Effector CD4-positive, alpha-beta T cell (primary cell): ENCODE measurements around the gene DENND6B.

Experiments used
- DNase-seq: peaks from one replicate; pipeline ENCODE4 v3.0.0-alpha.2; 2020

DENND6B gene

DNA sequence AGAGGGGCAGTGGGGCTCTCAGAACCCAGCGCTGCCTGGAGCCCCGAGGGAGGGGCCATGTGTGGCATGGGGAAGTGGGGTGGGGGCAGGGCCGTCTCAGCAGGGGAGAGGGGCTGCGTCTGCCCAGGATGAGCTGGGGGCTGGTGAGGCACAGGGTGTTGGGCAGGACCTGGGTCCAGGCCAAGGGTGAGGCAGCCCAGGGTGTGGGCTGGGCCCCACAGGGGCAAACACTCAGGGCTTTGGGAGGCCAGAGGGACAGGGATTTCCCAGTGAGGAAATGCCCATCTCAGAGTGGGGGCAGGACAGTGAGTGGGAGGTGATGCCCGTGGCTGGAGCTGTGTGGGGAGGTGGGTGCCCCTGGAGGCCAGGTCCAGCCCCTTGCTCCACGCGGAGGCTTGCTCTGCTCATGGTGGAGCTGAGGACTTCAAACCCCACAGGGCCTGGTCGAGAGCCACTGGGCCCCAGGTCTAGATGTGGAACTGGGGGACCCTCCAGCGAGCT lies 24.7 kb downstream of the DENND6B start:
- no peak for DNase-seq

DNA sequence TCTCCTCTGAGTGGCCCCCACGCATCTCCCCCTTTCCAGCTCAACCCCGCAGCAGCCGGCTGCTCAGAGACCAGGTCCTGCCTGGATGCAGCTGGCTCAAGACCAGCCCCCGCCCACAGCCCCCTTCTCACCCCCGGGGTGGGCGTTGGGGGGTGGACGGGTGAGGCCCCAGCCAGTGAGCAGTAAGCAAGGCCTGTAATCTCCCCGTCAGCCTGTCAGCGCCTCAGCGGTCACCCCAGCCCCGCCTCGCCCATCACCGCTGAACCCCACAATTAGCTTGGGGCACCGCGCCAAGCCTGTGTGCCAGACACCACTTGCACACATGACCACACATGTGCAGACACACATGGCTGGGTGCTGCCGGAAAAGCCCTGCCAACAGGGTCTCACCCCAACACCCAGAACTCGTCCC lies 25.2 kb downstream of the DENND6B start:
- DNase-seq = no peak

DNA sequence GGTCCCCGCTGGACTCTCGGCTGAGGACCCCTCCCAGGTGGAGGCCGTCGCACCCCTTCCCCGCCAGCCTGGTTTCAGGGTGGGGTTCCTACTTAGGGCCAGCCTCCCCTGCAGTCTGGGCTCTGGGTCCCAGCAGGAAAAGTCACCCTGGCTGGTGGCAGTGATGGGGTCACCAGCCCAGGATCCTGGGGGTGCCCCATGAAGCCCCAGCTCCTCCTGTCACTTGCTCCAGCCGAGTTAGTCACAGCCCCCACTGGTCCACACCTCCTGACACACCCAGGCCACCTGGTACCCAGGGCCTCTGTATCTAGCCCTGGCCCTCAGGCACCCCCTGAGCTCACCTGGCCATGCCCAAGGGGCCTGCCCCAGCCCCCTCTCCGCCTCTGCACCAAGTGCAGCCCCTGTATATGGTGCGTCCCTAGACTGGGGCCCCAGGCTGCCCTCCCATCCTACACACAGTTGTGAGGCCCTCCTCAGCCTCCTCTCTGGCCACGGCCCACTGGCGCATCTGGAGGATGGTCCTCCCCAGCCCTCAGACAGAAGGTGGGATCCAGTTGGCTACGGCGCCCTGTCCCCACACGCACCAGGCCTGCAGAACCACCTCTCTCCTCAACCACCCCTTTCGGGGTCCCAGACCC lies 26.1 kb downstream of the DENND6B start:
- DNase-seq = no peak

DNA sequence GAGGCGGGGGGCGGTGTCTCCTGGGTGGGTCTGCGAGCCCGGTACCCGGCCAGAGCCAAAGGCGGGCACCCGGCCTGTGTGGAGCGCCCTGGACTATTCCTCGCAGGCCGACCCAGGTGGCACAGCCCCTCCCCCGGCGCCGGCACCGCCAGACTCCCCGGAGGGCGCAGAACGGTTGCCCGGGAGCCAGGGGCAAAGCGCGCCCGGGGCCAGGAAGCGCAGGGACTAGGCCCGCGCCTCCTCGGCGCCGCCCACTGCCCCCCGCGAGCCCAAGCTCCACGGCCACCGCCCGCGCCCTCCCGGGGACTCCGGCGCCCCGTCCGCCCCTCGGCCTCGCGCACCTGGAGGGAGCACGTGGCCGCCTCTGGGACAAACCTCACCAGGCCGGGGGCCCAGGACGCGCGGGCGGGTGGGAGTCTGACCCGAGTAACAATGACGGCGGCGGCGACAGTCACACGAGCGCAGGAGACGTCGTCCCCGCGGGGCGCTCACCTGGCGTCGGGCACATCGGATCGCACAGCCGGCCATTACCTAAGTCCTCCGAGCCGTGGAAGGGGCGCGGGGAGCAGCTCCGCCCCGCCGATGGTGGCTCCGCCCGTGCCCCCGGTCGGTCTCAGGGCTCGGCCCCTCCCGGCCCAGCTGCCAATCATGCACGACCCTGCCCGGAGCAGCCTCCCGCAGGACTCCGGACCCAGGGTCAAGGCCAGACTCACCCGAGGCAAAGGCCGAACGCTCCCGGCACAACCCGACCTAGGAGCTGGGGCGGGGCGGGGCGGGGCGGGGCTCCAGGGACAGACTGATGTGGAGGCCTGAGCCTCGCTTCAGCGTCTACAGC lies 26.8 kb downstream of the DENND6B start:
- DNase-seq = no peak

DNA sequence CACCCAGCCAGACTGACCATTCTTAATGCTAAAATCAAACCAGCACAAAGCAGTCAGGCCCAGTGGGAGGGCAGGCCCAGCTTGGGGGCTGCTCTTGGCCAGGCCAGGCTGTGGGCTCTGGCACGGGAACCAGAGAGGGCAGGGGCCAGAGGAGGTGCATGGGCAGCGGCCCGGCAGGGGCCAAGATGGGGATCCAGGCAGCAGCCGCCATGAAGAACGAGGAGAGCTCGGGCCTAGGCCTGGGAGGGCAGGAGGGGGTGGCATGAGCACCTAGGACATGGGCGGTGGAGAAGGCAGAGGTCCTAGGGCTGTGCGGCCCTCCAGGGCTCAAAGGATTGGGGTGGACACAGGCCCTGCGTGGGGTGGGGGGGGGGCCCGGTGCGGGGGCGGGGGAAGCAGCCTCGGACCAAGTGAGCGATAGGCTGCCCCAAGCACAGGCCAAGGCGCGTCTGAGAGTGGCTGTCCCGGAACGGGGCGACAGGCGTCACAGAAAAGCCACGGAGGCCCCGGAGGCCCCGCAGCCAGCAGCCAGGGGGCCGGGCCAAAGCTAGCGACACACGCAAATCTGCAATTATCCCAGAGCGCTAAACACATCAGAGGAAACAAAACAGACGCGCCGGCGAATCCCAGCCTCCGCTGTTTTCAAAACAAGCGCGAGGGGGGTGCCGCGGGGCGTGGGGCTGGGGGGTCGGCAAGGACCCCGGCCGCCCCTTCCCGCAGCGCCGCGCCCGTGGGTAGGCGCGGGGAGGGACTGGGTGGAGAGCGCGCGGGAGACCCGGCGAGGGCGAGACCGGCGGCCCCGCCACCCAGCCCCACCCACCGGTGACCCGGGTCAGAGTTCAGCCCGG lies 27.7 kb downstream of the DENND6B start:
- DNase-seq = no peak

DNA sequence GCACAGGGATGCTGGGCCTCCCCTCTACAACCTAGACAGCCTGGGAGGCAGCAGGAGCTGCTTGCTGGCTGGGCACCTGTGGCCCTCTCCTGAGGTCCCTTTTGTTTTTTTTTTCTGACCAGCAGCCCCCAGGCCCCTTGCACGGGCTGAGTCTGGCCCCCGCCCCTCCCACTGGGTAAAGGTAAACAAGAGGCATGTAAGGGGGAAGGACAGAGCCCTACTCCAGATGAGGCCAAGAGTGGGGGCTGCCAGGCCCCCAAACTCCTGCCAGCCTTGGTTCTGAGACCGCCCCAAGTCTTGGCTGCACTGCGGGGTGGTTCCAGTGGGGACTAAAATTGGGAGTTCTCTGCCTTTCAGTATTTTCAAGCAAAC lies 28.6 kb downstream of the DENND6B start:
- DNase-seq = no peak

DNA sequence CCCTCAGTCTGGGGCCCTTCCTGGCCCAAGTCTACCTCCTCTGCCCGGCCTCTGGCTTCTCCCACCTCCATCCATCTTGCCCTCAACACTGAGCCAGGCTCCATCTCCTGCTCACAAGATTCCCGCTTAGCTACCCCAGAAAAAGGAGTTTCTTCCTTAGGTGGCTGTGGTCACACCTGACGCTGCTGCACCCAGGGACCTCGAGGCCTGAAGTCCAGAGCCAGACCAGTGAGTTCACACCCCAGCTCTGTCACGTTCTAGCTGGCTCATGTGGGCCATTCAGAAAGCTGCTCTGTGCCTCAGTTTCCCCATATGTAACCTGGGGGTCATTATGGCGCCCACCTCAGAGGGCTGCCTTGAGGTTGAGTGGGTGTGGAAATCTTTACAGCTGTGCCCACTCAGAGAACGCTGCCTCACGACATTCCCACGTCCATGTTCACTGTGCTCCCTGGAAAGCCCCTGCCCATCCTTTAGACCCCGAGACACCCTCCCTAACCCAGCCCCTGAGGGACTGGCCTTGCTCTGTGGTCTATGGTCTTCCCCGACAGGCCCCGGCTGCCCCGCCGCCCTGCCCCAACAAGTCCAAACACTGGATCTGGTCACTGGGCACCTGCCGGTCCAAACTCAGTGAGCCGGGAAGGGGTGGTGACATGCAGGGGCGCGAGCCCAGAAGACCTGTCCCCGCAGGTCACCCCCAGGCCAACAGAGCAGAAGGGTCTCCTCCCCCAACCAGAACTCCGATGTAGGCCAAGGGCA lies 29.1 kb downstream of the DENND6B start:
- no peak for DNase-seq

DNA sequence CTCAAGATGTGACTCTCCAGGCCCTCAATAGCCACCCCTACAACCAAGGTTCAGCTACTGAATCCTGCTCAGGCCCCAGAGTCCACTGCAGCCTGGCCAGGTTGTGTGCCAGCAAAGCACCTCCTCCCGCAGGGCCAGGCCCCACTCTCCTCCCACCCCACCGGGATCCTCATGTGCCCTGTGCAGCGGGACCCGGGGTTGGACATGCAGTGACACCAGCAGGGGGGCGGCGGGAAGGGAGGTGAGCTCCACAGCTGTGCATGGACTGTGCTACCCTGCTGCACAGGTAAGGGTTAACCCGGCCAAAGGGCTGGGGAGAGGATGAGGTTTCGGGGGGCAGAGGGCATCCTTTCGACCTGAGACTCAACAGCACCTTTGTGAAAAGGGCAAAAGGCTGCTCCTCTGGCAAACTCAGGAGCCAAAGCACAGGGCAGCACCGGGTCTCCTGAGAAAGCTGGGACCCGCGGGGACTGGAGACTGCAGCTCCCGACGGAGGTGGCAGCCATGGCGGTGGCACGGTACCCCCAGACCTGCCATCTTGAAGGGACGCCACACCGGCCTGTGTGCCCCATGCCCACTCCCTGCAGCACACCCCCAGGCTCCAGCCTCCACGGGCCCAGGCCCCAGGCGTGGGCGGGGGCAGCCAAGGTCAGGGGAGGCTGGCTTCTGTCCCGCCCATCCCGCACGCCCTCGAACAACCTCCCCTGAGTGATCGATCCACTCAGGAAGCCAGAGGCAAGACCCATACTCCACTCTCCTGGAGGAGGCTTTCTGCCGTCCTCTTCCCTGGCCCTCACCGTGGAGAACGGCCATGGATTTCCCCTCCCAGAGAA lies 29.9 kb downstream of the DENND6B start:
- DNase-seq = no peak

DNA sequence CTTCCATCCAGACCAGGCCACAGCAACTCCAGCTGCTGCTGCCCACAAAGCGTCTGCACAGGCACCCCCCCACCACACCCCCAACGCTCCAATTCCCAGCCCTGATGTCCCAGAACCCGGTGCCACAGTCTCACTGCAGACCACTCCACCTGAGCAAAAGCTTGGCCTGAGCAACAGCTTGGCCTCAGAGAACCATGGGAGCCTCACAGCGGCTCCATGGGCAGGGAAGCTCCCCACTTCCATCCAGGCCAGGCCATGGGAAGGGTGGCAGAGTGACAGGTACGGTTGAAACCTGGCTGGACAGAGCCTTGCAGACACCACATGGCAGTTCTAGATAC lies 32.5 kb downstream of the DENND6B start:
- DNase-seq = no peak

DNA sequence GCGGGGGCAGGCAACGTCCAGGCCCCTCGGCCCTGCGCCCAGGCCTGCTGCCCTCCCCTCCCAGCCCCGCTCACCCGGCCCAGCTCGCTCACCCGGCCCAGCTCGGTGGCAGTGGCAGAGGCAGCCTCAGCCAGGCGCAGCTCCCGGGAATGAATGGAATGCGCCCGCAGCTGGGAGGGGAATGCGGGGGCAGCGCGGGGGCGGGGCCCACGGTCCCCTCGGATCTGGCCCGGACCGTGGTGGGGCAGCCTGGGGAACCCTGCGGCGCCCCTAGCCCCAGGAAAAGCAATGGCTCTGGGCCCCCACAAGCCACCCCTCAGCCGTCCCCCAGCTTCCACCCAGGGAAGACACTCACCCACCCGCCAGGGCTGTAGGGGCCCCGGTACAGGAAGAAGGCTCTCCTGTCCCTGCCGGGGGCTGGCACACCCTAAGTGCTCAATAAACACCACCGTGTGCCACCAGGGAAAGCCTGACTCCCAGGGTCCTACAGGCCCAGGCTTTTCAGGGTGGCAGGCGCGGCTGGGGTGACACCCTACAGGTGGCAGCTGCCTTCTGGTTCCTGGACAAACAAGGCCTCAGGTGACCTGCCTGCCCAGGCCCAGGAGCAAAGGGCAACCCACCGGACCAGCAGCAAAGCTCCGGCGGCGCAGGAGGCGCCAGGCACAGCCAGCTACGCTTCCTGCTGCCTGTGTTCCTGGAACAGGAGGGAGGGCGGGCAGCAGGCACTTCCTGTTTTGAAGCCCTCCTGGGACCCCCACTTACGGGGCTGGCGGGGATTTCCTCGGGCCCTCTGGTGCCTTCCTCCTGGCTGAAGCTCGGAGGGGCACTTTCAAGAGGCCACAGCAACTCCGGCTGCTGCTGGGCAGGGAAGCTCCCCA lies 33.1 kb downstream of the DENND6B start:
- DNase-seq = no peak

DNA sequence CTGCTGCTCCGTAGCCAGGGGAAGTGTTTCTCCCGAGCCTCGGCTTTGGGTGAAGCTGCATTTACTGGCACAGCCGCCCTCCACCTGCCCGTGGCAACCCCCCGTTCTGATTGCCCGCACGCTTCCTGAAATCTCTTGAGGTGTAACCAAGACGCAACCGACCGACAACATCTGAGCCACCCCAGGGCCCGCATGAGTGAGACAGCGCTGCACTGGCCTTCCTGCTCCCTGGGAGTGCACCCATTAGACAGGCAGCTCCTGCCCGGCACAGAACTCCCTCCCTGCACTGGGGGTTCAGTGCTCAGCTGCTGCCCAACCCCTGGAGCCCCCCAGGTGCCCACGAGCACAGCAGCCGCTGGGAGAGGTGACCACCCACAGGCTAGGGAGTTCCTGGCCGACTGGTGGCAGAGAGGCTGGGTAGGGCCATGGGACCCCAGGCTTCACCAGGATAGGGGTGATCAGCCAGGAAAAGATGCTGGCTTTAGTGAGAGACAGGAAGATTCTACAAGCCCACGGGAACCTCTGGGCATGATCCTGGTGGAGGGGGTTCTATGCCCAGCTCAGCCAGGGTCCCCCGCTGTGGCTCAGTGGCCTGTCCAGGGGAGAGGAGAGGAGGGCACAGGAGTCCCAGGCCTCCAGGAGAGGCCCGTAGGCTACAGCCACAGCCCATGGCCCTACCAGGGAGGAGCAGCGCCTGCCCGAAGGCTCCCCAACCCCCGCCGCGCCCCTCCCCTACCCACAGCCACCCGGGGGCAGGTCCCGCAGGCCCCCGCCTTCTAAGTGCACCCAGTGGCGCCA lies 34.0 kb downstream of the DENND6B start:
- no peak for DNase-seq

DNA sequence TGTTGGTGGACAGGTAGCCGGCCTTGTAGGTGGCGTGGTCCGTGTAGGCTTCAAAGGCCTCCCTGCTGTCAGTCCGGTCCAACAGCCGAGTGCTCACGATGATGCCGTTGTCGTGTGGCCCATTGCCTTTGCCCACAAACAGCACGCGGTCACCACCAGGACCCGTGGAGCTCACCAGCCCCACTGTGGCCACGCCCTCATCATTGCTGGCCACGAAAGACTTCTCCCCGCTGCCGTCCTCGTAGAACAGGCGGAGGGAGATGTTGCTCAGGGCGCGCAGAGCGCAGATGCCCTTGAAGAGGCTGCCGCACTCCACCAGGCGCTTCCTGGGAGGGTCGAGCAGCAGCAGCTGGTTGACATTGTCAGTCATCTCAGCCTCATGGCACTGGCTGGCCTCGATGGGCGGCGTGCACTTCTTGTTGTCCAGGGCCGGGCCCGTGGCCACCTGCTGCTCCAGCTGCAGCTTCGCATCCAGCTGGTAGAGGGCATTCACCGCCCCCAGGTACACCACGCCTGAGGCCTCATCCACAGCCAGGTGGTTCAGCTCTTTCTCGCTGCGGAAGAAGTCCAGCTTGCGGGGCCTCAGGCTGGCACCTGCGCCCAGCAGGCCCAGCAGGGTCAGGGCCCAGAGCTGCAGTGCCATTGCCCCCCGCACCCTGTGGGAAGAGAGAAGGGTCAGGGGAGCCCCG lies 36.7 kb downstream of the DENND6B start:
- no peak for DNase-seq

DNA sequence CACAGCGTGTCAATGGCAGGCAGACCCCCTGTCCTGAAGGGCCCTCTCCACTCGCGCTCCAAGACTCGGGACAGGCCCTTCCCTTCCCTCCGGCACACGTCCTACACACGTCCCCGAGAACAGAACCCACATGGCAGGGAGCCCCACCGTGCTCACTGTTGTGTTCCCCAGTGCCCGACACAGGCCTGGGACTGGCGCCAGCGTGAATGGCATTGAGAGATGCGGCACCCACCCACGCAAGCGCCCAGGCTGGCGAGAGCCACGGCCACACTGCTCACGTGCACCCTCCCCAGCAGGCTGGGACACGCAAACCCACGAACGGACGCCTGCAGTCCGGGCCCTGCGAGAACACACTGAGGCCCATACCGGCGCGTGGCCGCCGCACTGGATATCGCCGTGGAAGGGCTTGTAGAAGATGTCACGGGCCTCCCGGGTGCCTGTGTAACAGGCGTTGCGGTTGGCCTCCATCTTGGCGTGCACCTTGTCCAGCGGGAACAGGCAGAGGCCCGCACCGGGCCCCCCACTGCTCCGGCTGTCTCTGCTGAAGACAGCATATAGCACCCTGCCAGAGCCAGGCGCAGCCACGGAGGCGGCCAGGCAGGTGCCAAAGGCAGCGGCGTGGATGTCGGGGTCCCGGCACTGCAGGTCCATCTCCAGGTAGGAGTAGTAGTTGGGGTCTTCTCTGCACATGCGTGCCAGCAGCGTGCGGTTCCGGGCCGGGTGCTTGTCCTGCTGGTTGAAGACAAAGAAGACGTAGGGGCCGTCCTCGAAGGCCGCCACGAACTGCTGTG lies 37.5 kb downstream of the DENND6B start:
- DNase-seq = no peak

DNA sequence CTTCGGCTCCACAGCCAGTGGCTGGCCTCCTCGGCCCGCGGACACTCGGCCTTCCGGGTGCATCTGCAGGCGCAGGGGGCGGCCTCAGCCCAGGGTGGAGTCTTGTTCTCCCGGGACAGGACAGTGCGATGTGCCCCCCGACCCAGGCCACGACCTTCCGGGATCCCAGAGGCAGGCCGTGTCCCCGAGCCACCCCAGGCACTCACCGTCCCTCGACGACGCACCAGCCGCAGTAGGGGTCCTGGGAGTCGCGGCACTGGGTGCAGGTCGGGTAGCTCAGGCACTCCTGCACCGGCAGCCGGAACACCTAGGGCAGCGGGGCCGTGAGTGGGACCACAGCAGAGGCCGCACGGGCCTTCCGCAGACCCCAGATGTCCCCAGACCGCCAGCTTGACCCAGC lies 39.1 kb downstream of the DENND6B start:
- no peak for DNase-seq

DNA sequence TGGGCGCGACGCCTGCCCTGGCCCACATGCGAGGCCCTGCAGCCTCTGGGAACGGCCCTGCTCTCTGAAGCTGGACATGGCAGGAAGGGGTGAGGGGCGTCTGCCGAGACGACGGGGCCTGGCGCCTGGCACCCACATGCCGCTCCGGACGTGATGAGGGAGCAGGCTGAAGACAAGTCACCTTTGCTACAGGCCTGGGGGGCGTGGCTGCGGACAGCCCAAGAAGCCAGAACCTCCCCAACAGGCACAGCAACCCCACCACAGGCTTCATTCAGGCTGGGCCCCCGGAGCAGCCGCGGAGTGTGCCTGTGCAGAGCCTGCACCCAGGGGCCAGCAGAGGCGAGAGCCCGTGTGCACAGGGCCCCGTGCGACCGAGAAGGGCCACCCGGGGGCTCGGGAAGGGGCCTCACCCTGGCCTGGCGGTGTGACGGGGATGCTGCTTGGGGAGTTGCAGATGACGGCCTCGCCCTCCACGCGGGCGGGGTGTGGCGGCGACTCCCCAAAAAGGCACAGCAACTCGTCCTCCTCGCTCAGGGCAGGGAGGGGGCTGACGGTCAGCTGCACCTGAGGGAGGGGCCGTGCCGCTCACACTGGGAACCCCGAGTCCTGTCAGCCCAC lies 40.0 kb downstream of the DENND6B start:
- no peak for DNase-seq

DNA sequence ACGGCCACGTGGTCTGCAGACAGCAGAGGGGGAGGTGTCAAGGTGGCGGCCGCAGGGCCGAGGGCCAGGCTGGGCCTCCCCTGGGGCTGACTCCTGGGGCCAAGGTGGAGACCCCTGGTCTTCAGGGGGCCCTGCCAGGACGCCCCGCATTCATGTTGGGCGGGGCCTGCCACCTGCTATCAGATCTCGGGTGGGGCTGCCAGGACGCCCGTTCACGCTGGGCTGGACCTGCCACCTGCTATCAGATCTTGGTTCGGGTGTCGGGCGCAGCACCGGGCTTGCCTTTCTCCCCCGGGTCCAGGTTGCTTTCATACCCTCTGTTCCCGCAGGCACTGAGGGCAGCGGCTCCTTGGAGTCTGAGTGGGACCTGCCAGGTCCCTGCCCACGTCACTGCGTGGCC lies 40.5 kb downstream of the DENND6B start:
- DNase-seq = no peak

DNA sequence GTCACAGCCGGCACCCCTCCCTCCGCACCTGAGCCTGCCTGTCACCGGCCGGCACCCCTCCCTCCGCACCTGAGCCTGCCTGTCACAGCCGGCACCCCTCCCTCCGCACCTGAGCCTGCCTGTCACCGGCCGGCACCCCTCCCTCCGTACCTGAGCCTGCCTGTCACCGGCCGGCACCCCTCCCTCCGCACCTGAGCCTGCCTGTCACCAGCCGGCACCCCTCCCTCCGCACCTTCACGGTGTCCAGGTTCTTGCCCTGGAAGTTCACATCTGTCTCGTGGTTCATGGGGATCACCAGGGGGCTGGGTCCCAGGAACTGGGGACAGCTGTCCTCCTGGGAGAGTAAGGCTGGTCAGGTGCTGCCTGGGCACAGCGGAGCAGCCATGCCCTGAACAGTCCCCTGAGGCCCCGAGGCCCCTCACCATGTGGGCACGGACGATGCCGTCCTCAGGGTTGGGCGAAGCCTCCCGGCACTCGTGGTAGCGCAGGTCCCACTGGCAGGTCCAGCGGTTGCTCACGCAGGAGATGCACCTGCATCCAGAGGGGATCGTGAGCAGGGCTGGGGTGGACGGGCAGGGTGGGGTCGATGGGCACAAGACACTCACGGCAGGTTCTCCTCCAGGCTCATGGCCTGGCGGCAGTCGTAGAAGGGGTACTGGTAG lies 41.1 kb downstream of the DENND6B start:
- no peak for DNase-seq
